Heart right ventricle (tissue), 16 donors: ENCODE data around the gene TMPRSS11A. TPM values are rescaled to one million over a fixed set of nuclear protein-coding genes. Genes with fewer than 3 reads are reported as not detected.

ENCODE experiments used
- ATAC-seq, 8 donors: fragments of 200-7000 bp; cut with Tn5 transposase; one replicate each; pipeline ENCODE4 v1.9.1; 2020; ENCODE audit warnings: mild to moderate bottlenecking in 8 of 8, moderate library complexity in 8 of 8, moderate number of reproducible peaks in 1 of 8
- DNase-seq, 2 donors: peaks; one replicate each; pipeline ENCODE4 v3.0.0-alpha.2; 2020
- H3K27ac ChIP-seq, 10 donors: fragments of 200-600 bp; sonication (generic) in 2 of 10; one replicate each; pipeline versions ENCODE4 v1.5.0 to v1.8.0; 2020 to 2022; ENCODE audit warnings: mild to moderate bottlenecking in 3 of 10
- H3K27me3 ChIP-seq, 7 donors: fragments of 200-600 bp; one replicate each; pipeline ENCODE4 v1.8.0; 2021 to 2022; ENCODE audit warnings: mild to moderate bottlenecking in 2 of 7
- H3K36me3 ChIP-seq, 9 donors: fragments of 200-600 bp; sonication (generic) in 1 of 9; one replicate each; pipeline versions ENCODE4 v1.5.0 to v1.8.0; 2020 to 2022; ENCODE audit warnings: mild to moderate bottlenecking in 2 of 9
- H3K4me1 ChIP-seq, 9 donors: fragments of 200-600 bp; sonication (generic) in 1 of 9; one replicate each; pipeline versions ENCODE4 v1.5.0 to v1.8.0; 2020 to 2022; ENCODE audit warnings: mild to moderate bottlenecking in 4 of 9
- H3K4me3 ChIP-seq, 10 donors: fragments of 200-600 bp; sonication (generic) in 2 of 10; one replicate each; pipeline versions ENCODE4 v1.5.0 to v1.8.0; 2020 to 2022; ENCODE audit warnings: mild to moderate bottlenecking in 7 of 10, moderate library complexity in 2 of 10
- H3K9me3 ChIP-seq, 11 donors: fragments of 200-600 bp in 10 of 11; sonication (generic) in 2 of 11; one replicate each; pipeline versions ENCODE4 v1.5.0 to v1.8.0; 2013 to 2022; ENCODE audit warnings: mild to moderate bottlenecking in 2 of 11, control low read depth in 1 of 11, moderate library complexity in 1 of 11
- CTCF ChIP-seq, 9 donors: fragments of 200-600 bp; sonication (generic) in 2 of 9; IDR thresholded peaks; one replicate each; pipeline versions ENCODE4 v1.5.0 to v1.8.0; 2021 to 2022; ENCODE audit warnings: antibody characterized with exemption in 9 of 9, mild to moderate bottlenecking in 5 of 9, moderate library complexity in 1 of 9
- WGBS, 2 donors: extraction: QIAGEN DNeasy Blood & Tissue Kit; methylation state at CpG; one replicate each; pipeline ENCODE4 v1.1.7; 2013; ENCODE audit warnings: inconsistent platforms in 1 of 2; 5-methylcytosine and 5-hydroxymethylcytosine counted together
- intact Hi-C, 10 donors: fragments of 100-400 bp; cut with DNase I; formaldehyde crosslinking; loops; one replicate each; pipeline versions ENCODE4 v1.11.1 to v1.14.2; 2022
- polyA plus RNA-seq, 2 donors: library from polyadenylated mRNA; stranded (reverse); fragments of 200-250 nt; gene quantifications; one replicate each; pipeline ENCODE4 v1.2.3, GENCODE V29; 2013
- total RNA-seq, 10 donors: library from RNA; stranded (reverse); fragmentation: NEBNext Ultra II Directional in 3 of 10; extraction: Animal tissue kit (Norgen Biotek cat#: 25700) in 3 of 10; gene quantifications; one replicate each; pipeline versions ENCODE4 v1.2.1 to v1.2.4, GENCODE V29; 2021 to 2023
- donor health status: Arrhythmogenic right ventricular cardiomyopathy.
- donor health status: ischemic (EF 13 %, LVEDD 7.1; RV severe dilation, severe dysfunction).
- donor health status: healthy with polysubstance abuse.
- donor health status: DM: no; HTN: yes; CAD: no.
- donor health status: DM: no; HTN: no; CAD: no.
- donor health status: ischemic (EF 25% LVEDD 6.9; RV normal size, moderate dysfunction).
- donor health status: ischemic (EF 25% LVEDD 5.7; RV mildly dilated, moderate dysfunction).
- donor health status: healthy.
- donor health status: DM: yes; HTN: yes; CAD: no.
- donor health status: Ischemic cardiomyopathy.
- donor health status: ischemic (EF 35%, LVEDD 5.7; RV mildly dilated, moderate dysfunction).
- donor health status: nonischemic (EF 11% LVEDD 7.7; RV severe dilation, severe dysfunction).
- donor health status: DM: yes; HTN: yes; CAD: no.
- donor health status: PGD.
- donor health status: ischemic (EF 29% LVEDD 5.4; RV normal size, mild dysfunction).
- donor health status: nonischemic (EF 23%, LVEDD 6.1; RV moderate dilation, normal function).

The TMPRSS11A gene
- total and polyA plus RNA-seq, 12 donors = 0.01 TPM; not detected in 11

- no peak for TF ChIP-seq CTCF (IDR thresholded peaks at IDR 0.05)
- intact Hi-C loops = loop anchor here in 3 of 10 donors (5.0 to 10.0 kb wide), 2 partner anchors 186 to 188 kb away; no protein-coding TSS in a partner anchor
- ATAC-seq = no peak
- Histone ChIP-seq H3K4me3 (no peak overlapping the region), H3K27ac (no peak overlapping the region), H3K9me3 (no peaks in the 10 kb centered on the region), H3K4me1 (no peaks in the 10 kb centered on the region), H3K27me3 (peaks cover 0 to 4% (median 0%) of the 10 kb centered on the region in 7 donors), H3K36me3 (no peaks in the 10 kb centered on the region)
- DNase-seq = no peak
- WGBS, 2 donors = 76 to 82% methylated on average over 5 of the region's 5 CpGs
Observed at GRCh38 chr4:67988991-67989390, 25.7 kb upstream of the TMPRSS11A start.

DNA sequence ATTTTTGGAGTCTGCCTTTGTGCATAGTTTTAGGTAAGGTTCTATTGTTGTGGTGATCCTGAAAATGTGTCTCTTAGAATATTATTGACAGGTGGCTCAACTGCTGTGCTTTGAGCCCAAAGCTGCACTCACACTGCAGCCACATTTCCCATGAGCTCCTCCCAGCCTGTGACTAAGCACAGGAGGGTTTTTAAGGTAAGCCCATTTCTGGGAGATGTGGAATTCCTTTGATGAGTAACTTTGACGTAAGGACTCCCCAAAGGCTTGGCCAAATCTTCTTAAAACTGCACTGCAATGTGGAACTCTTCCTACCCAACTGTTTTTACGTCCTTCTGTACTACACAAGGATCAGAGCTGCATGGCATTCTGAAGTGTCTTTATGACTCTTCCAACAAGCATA, 20.0 kb upstream of the TMPRSS11A start:
- TF ChIP-seq CTCF (IDR thresholded peaks at IDR 0.05) = no peak
- intact Hi-C loops = loop anchor here in 2 of 10 donors (10.0 kb wide), 1 partner anchor 191 kb away; no protein-coding TSS in a partner anchor
- H3K27ac ChIP-seq = no peak overlapping the region
- ATAC-seq (no peak), DNase-seq (no peak)
- H3K9me3 ChIP-seq = peaks cover 0 to 21% (median 0%) of the 10 kb centered on the region in 11 donors
- H3K4me3 ChIP-seq = no peak overlapping the region
- WGBS, 2 donors = 49 to 51% methylated on average over 2 of the region's 2 CpGs
- H3K4me1 ChIP-seq = no peaks in the 10 kb centered on the region
- H3K27me3 ChIP-seq = peaks cover 0 to 2% (median 0%) of the 10 kb centered on the region in 7 donors
- H3K36me3 ChIP-seq = no peaks in the 10 kb centered on the region

GRCh38 chr4:67980512-67980911, 17.2 kb upstream of the TMPRSS11A start:
- Histone ChIP-seq H3K4me1 (no peaks in the 10 kb centered on the region), H3K9me3 (peaks cover 0 to 43% (median 0%) of the 10 kb centered on the region in 11 donors), H3K36me3 (no peaks in the 10 kb centered on the region), H3K27me3 (no peaks in the 10 kb centered on the region), H3K27ac (no peak overlapping the region), H3K4me3 (no peak overlapping the region)
- ATAC-seq (no peak), DNase-seq (no peak)
- WGBS, 2 donors = 90 to 91% methylated on average over 6 of the region's 6 CpGs
- intact Hi-C loops = loop anchor here in 2 of 10 donors (10.0 kb wide), 1 partner anchor 194 kb away; no protein-coding TSS in a partner anchor
- TF ChIP-seq CTCF (IDR thresholded peaks at IDR 0.05) = no peak

GRCh38 chr4:67973608-67974007, 10.3 kb upstream of the TMPRSS11A start:
- no peaks in the 10 kb centered on the region for H3K4me1 ChIP-seq
- peaks cover 0 to 40% (median 4%) of the 10 kb centered on the region in 11 donors for H3K9me3 ChIP-seq
- no peak for TF ChIP-seq CTCF (IDR thresholded peaks at IDR 0.05)
- ATAC-seq (no peak), DNase-seq (no peak)
- H3K27ac ChIP-seq = no peak overlapping the region
- H3K36me3 ChIP-seq = no peaks in the 10 kb centered on the region
- no peak overlapping the region for H3K4me3 ChIP-seq
- WGBS, 2 donors = 60 to 68% methylated on average over 1 of the region's 1 CpG
- no peaks in the 10 kb centered on the region for H3K27me3 ChIP-seq
- intact Hi-C loops = no loop called here
